A673 (cell line): ENCODE results near the gene SMYD3. TPM values are rescaled to one million over a fixed set of nuclear protein-coding genes. Genes with fewer than 3 reads are reported as not detected.

ENCODE experiments used
- BruUV-seq: library from RNA; stranded (reverse); fragments of 400-500 nt; replicated peaks from 2 replicates; lab custom pipeline; 2021; lab: Mats Ljungman, UMichigan
- CTCF ChIA-PET: fragments of 300-600 bp; sonication (Branson Sonifier 250); formaldehyde crosslinking; loops from one replicate; lab custom pipeline; 2022; ENCODE audit warnings: antibody characterized with exemption; lab: Charles Lee
- POLR2A ChIA-PET: fragments of 300-600 bp; sonication (Branson Sonifier 250); formaldehyde crosslinking; loops from one replicate; lab custom pipeline; 2022; ENCODE audit warnings: antibody characterized with exemption; ENCODE audit not compliant: low non-redundant PET; lab: Charles Lee
- DNase-seq: peaks from one replicate; pipeline ENCODE4 v3.0.0-alpha.2; 2015; ENCODE audit warnings: low spot score
- H3K27ac ChIP-seq: fragments of 200-600 bp; sonication (generic); 2 replicates; pipeline ENCODE4 v1.5.1; 2016; ENCODE audit warnings: mixed run types, low read depth, mild to moderate bottlenecking, mixed read lengths, antibody characterized with exemption, low read length; ENCODE audit not compliant: poor library complexity, severe bottlenecking
- H3K27me3 ChIP-seq: fragments of 200-600 bp; sonication (generic); replicated peaks from 2 replicates; pipeline ENCODE4 v1.6.1; 2017; ENCODE audit warnings: mixed run types, low read depth, mild to moderate bottlenecking, mixed read lengths, antibody characterized with exemption, low read length; ENCODE audit not compliant: insufficient read depth, poor library complexity
- H3K36me3 ChIP-seq: fragments of 200-600 bp; sonication (generic); 2 replicates; pipeline ENCODE4 v1.6.1; 2016; ENCODE audit warnings: mixed run types, mild to moderate bottlenecking, mixed read lengths, antibody characterized with exemption, low read length; ENCODE audit not compliant: insufficient read depth, poor library complexity, severe bottlenecking
- H3K4me1 ChIP-seq: fragments of 200-600 bp; sonication (generic); 2 replicates; pipeline ENCODE4 v1.6.1; 2017; ENCODE audit warnings: mixed run types, mild to moderate bottlenecking, mixed read lengths, antibody characterized with exemption, low read length; ENCODE audit not compliant: insufficient read depth, poor library complexity, severe bottlenecking
- H3K4me3 ChIP-seq: fragments of 200-600 bp; sonication (generic); 2 replicates; pipeline ENCODE4 v1.5.1; 2016; ENCODE audit warnings: low read depth, mixed run types, mild to moderate bottlenecking, mixed read lengths, low read length; ENCODE audit not compliant: poor library complexity, severe bottlenecking
- H3K9me3 ChIP-seq: fragments of 200-600 bp; sonication (generic); 2 replicates; pipeline ENCODE4 v1.6.1; 2016; ENCODE audit warnings: mixed run types, low read depth, mild to moderate bottlenecking, mixed read lengths, antibody characterized with exemption, low read length; ENCODE audit not compliant: poor library complexity, severe bottlenecking
- EZH2 ChIP-seq: fragments of 200-600 bp; sonication (generic); IDR thresholded peaks from 2 replicates; pipeline ENCODE4 v1.6.1; 2017; ENCODE audit warnings: borderline replicate concordance, low read depth, mild to moderate bottlenecking, mixed read lengths, antibody characterized with exemption, low read length; ENCODE audit not compliant: poor library complexity, severe bottlenecking
- intact Hi-C: fragments of 100-400 bp; cut with micrococcal nuclease; formaldehyde crosslinking; loops from one replicate; pipeline ENCODE4 v1.10.0; 2022; ENCODE audit not compliant: unreplicated experiment
- total RNA-seq: library from RNA; stranded (reverse); gene quantifications from 2 replicates; pipeline ENCODE4 v1.2.3, GENCODE V29; 2021
- TF ChIP-seq, protein P1 (sequence below): fragments of 300-800, 200-600 bp; sonication (generic); conservative IDR thresholded peaks from 2 replicates; pipeline ENCODE4 v1.5.1; 2017; ENCODE audit warnings: low read depth, mild to moderate bottlenecking, antibody characterized with exemption, low read length, moderate library complexity, mixed read lengths

Gene SMYD3
- total RNA-seq, 1 experiment from 2014 or later: 29.0 TPM

DNA sequence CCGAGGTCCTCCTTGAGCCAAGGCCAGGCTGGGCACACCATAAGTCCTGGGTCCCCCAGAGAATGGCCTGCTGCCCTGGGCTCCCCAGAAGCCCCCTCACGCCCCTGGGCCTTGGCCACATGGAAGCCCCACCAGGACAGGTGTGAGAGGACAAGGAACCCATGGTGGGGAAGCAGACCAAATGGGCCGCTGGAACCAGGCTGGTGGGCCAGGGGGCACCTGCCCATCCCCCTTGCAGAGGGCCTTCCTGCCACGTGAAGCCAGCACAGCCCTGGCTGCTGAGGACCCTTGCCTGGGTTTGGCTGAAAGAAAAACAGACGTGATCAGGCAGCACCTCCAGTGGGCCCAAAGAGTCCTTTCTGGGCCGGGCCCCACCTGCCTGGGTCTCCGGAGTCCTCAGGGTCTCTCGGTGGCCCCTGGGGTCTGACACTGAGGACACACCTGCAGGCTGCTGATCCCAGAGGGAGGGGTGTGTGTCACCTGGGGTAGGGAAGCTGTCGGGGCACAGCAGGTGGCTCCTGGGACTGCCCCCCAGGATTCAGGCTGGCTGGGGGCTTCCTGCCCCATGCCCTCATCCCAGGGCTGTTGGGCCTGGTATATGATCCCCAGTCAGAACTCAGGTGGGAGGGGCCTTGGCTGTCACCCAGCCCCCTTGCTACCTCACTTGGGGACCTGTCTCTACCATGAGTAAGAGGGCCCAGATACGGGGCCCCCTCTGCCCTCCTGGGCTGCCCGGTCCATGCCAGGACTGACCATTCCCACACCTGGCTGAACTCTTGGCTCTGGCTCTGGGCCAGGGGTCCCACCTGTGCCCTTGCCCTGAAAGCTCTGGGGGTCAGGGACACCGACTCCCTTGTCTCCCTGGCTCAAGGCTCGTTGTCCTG, 3.3 kb upstream of the SMYD3 start:
- no peak for TF ChIP-seq EZH2
- TF ChIP-seq, protein P1, sequence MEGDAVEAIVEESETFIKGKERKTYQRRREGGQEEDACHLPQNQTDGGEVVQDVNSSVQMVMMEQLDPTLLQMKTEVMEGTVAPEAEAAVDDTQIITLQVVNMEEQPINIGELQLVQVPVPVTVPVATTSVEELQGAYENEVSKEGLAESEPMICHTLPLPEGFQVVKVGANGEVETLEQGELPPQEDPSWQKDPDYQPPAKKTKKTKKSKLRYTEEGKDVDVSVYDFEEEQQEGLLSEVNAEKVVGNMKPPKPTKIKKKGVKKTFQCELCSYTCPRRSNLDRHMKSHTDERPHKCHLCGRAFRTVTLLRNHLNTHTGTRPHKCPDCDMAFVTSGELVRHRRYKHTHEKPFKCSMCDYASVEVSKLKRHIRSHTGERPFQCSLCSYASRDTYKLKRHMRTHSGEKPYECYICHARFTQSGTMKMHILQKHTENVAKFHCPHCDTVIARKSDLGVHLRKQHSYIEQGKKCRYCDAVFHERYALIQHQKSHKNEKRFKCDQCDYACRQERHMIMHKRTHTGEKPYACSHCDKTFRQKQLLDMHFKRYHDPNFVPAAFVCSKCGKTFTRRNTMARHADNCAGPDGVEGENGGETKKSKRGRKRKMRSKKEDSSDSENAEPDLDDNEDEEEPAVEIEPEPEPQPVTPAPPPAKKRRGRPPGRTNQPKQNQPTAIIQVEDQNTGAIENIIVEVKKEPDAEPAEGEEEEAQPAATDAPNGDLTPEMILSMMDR: no peak
- H3K4me3 ChIP-seq: no peak overlapping the region
- H3K27ac ChIP-seq: no peak overlapping the region
- no TSS peak for BruUV-seq
- no peaks in the 10 kb centered on the region for H3K4me1 ChIP-seq
- intact Hi-C loops: no loop called here
- H3K27me3 ChIP-seq: no peaks in the 10 kb centered on the region
- no peak for DNase-seq
- POLR2A ChIA-PET: no interaction called here
- CTCF ChIA-PET: no interaction called here
- H3K36me3 ChIP-seq: no peaks in the 10 kb centered on the region
- H3K9me3 ChIP-seq: peaks cover 12% of the 10 kb centered on the region

- Histone ChIP-seq H3K4me3 (no peak overlapping the region), H3K27me3 (no peaks in the 10 kb centered on the region), H3K9me3 (peaks cover 4% of the 10 kb centered on the region), H3K27ac (no peak overlapping the region), H3K36me3 (no peaks in the 10 kb centered on the region), H3K4me1 (no peaks in the 10 kb centered on the region)
- no TSS peak for BruUV-seq
- DNase-seq: no peak
- POLR2A ChIA-PET: no interaction called here
- TF ChIP-seq, protein P1: no peak
- no peak for TF ChIP-seq EZH2
- CTCF ChIA-PET: no interaction called here
- intact Hi-C loops: no loop called here
These were observed 2.0 kb upstream of the SMYD3 start for GRCh38 chr1:246508897-246509688.

DNA sequence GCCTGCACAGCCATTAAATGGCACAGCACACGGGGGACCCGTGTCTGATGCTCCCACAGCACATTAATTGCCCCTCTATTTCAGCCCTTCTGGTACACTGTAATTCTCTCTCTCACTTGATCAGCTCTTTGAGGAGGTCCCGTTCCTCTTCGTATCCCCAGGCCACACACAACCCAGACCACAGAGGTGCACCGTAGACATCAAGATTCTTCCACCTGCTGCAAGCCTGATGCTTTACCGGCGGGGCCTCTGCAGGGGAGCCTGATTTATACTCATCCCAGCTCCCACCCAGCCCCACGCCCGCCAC, 759 bp downstream of the SMYD3 start:
- Histone ChIP-seq H3K9me3 (no peaks in the 10 kb centered on the region), H3K27me3 (no peaks in the 10 kb centered on the region), H3K4me3 (peak overlapping the region; percentile 87), H3K36me3 (no peaks in the 10 kb centered on the region), H3K27ac (peak overlapping the region; percentile 43), H3K4me1 (no peaks in the 10 kb centered on the region)
- DNase-seq: no peak
- no peak for TF ChIP-seq EZH2
- TF ChIP-seq, protein P1: no peak
- ChIA-PET CTCF (no interaction called here), POLR2A (no interaction called here)
- BruUV-seq: no TSS peak
- intact Hi-C loops: no loop called here
